ENCODE data around the gene NR4A1. TPM values are rescaled to one million over a fixed set of nuclear protein-coding genes. Genes with fewer than 3 reads are reported as not detected.

NR4A1 gene
- total RNA-seq, 2 donors from 2014 or later, result 17.7 to 18.4 TPM

- no peaks in the 10 kb centered on the region for H3K27me3 ChIP-seq (ENCODE audit: control insufficient read depth, insufficient read depth, low read length, poor library complexity, severe bottlenecking)
- no peaks in the 10 kb centered on the region for H3K9me3 Mint-ChIP-seq
- no peak overlapping the region for H3K4me3 ChIP-seq (ENCODE audit: low read length)
- H3K4me3 Mint-ChIP-seq, result no peak overlapping the region
- H3K27me3 Mint-ChIP-seq (ENCODE audit: insufficient read depth), result peaks cover 6% of the 10 kb centered on the region
- H3K4me1 Mint-ChIP-seq, result peaks cover 13% of the 10 kb centered on the region
- H3K27ac ChIP-seq (ENCODE audit: low read depth, low read length), result no peak overlapping the region
- no peaks in the 10 kb centered on the region for H3K36me3 ChIP-seq (ENCODE audit: control insufficient read depth, insufficient read depth, low read length)
- DNase-seq, result no peak
- no peaks in the 10 kb centered on the region for H3K4me1 ChIP-seq (ENCODE audit: control insufficient read depth, insufficient read depth, low read length)
- H3K9me3 ChIP-seq (ENCODE audit: control insufficient read depth, low read length), result no peaks in the 10 kb centered on the region
- H3K9ac ChIP-seq (ENCODE audit: extremely low read depth, low read length, poor library complexity, severe bottlenecking), result no peak overlapping the region
- 85 to 88% methylated on average over 5 to 6 of the region's 6 CpGs for WGBS, 2 experiments (ENCODE audit: insufficient coverage in 1 of 2, insufficient read length in 1 of 2)
- H3K27ac Mint-ChIP-seq, result no peak overlapping the region
- no peaks in the 10 kb centered on the region for H3K36me3 Mint-ChIP-seq (ENCODE audit: low read depth)
- no peak for TF ChIP-seq CTCF (conservative IDR thresholded peaks at IDR 0.05)
Observed at GRCh38 chr12:52085682-52086180, 34.5 kb downstream of the NR4A1 start.

DNA sequence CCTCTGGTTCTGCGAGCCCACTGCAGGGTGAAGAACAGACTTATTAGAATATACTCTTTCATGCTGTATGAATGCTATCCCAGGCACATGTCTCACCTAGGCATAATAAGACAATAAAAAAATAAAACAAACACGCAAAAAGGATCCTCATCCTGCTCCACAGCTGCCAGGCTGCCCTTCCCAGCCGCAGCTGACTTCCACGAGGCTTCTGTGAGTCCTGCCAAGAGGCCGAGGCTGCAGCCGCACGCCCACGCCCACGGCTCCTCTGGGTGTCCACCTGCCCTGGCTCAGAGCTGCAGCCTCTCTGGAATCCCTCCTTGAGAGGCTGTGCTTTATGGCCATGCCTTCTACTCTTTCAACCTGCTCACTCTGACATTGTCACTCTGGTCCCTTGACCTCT lies 35.1 kb downstream of the NR4A1 start:
- Histone ChIP-seq H3K9ac (ENCODE audit: extremely low read depth, low read length, poor library complexity, severe bottlenecking) (no peak overlapping the region), H3K27ac (ENCODE audit: low read depth, low read length) (no peak overlapping the region), H3K36me3 (ENCODE audit: control insufficient read depth, insufficient read depth, low read length) (no peaks in the 10 kb centered on the region), H3K4me3 (ENCODE audit: low read length) (no peak overlapping the region), H3K27me3 (ENCODE audit: control insufficient read depth, insufficient read depth, low read length, poor library complexity, severe bottlenecking) (no peaks in the 10 kb centered on the region), H3K4me1 (ENCODE audit: control insufficient read depth, insufficient read depth, low read length) (no peaks in the 10 kb centered on the region), H3K9me3 (ENCODE audit: control insufficient read depth, low read length) (no peaks in the 10 kb centered on the region)
- Mint-ChIP-seq H3K4me1 (peaks cover 13% of the 10 kb centered on the region), H3K27me3 (ENCODE audit: insufficient read depth) (peaks cover 9% of the 10 kb centered on the region), H3K36me3 (ENCODE audit: low read depth) (no peaks in the 10 kb centered on the region), H3K27ac (no peak overlapping the region), H3K9me3 (no peaks in the 10 kb centered on the region), H3K4me3 (no peak overlapping the region)
- DNase-seq, result no peak
- 86 to 90% methylated on average over 7 to 9 of the region's 9 CpGs for WGBS, 2 experiments (ENCODE audit: insufficient coverage in 1 of 2, insufficient read length in 1 of 2)
- no peak for TF ChIP-seq CTCF (conservative IDR thresholded peaks at IDR 0.05)

GRCh38 chr12:52086944-52087835 lies 35.9 kb downstream of the NR4A1 start:
- no peaks in the 10 kb centered on the region for H3K4me1 ChIP-seq (ENCODE audit: control insufficient read depth, insufficient read depth, low read length)
- no peaks in the 10 kb centered on the region for H3K36me3 Mint-ChIP-seq (ENCODE audit: low read depth)
- no peak overlapping the region for H3K4me3 Mint-ChIP-seq
- no peaks in the 10 kb centered on the region for H3K27me3 ChIP-seq (ENCODE audit: control insufficient read depth, insufficient read depth, low read length, poor library complexity, severe bottlenecking)
- H3K9me3 ChIP-seq (ENCODE audit: control insufficient read depth, low read length), result no peaks in the 10 kb centered on the region
- H3K27ac Mint-ChIP-seq, result no peak overlapping the region
- H3K27ac ChIP-seq (ENCODE audit: low read depth, low read length), result no peak overlapping the region
- H3K9me3 Mint-ChIP-seq, result no peaks in the 10 kb centered on the region
- no peak overlapping the region for H3K4me3 ChIP-seq (ENCODE audit: low read length)
- no peaks in the 10 kb centered on the region for H3K36me3 ChIP-seq (ENCODE audit: control insufficient read depth, insufficient read depth, low read length)
- 88 to 96% methylated on average over 19 to 22 of the region's 22 CpGs for WGBS, 2 experiments (ENCODE audit: insufficient coverage in 1 of 2, insufficient read length in 1 of 2)
- H3K9ac ChIP-seq (ENCODE audit: extremely low read depth, low read length, poor library complexity, severe bottlenecking), result no peak overlapping the region
- TF ChIP-seq CTCF (conservative IDR thresholded peaks at IDR 0.05), result no peak
- DNase-seq, result no peak
- H3K4me1 Mint-ChIP-seq, result peaks cover 5% of the 10 kb centered on the region
- H3K27me3 Mint-ChIP-seq (ENCODE audit: insufficient read depth), result peaks cover 12% of the 10 kb centered on the region

Data from endodermal cell (in vitro differentiated cells).